Measurements from ENCODE around the gene DUS4L. TPM values are rescaled to one million over a fixed set of nuclear protein-coding genes. Genes with fewer than 3 reads are reported as not detected.

Gene DUS4L
- total RNA-seq (2021; ENCODE audit: unreplicated experiment): 9.1 TPM
- 3.7 TPM for polyA plus RNA-seq (2012; ENCODE audit: insufficient read length)
- Bru-seq, nascent RNA: percentile 71 among the genes with signal in this experiment
- BruChase-seq, experiment 1, labeled RNA remaining after a 2-hour chase: percentile 62 among the genes with signal in this experiment
- BruChase-seq, experiment 2, labeled RNA remaining after a 6-hour chase: percentile 65 among the genes with signal in this experiment
- long read RNA-seq, partial matches to known transcripts: 0 of 8 reads
- long read RNA-seq, other reads (novel, unspliced or antisense): 7 of 8 reads

GRCh38 chr7:107563775-107564552 lies at the start of gene DUS4L, which contains the start of gene COG5:
Gene DUS4L, plus strand, starts transcription at chr7:107563971. Its CDS starts 3,100 bp downstream, at chr7:107567071.
Gene COG5, minus strand, starts transcription at chr7:107563920. Its CDS starts 24 bp downstream, at chr7:107563896.
- CTCF ChIA-PET: interaction anchor here (1.1 kb wide), 1 partner anchor 101 kb away, joined by 3 read pairs; no protein-coding TSS in a partner anchor
- intact Hi-C loops (cut with micrococcal nuclease; ENCODE audit: unreplicated experiment) (no loop called here), in situ Hi-C loops (cut with HindIII; ENCODE audit: low pct_unique_long_range_greater_than_20kb, low sequenced_read_pairs) (no loop called here)

More at GRCh38 chr7:107563775-107564552, at the start of gene DUS4L, which contains the start of gene COG5:
- Histone ChIP-seq H3K27ac (ENCODE audit: low read length) (peak within 1 kb of the TSS; percentile 90), H3K4me3 (ENCODE audit: low read depth in 2 of 2, low read length in 2 of 2) (peak within 1 kb of the TSS; percentile 87 to 97), H3K9me3 (ENCODE audit: control insufficient read depth, insufficient read depth, low read depth, low read length) (no peaks in the 10 kb centered on the region), H3K4me1 (ENCODE audit: control insufficient read depth, insufficient read depth, low read length) (peaks cover 30% of the 10 kb centered on the region), H3K27me3 (ENCODE audit: control insufficient read depth, insufficient read depth, low read length) (no peaks in the 10 kb centered on the region), H3K36me3 (ENCODE audit: control insufficient read depth, insufficient read depth, low read length) (no peaks in the 10 kb centered on the region; the same call in none of the 2 replicates)
- peak; percentile 94 for ATAC-seq
- TF ChIP-seq SIN3A (IDR thresholded peaks at IDR 0.05; ENCODE audit: borderline replicate concordance, insufficient read depth, low read depth, low read length) (peak; percentile 76), CTCF (IDR thresholded peaks at IDR 0.05) (no peak), REST (IDR thresholded peaks at IDR 0.05; ENCODE audit: insufficient read depth in 1 of 2, low read depth in 2 of 2, low read length in 1 of 2) (no peak), TCF7L2 (IDR thresholded peaks at IDR 0.05; ENCODE audit: low read depth, low read length) (0 out of 2 replicates have a peak, but pooled peaks have one; percentile 21), POLR2AphosphoS5 (IDR thresholded peaks at IDR 0.05; ENCODE audit: low read depth, low read length) (peak; percentile 68)
- POLR2A ChIA-PET: no interaction called here
- no TSS peak for BruUV-seq (replicated peaks)
- no peak for DNase-seq (ENCODE audit: low read depth, low spot score)
